Heart right ventricle (tissue), 16 donors: ENCODE measurements around the gene PTPRM. TPM values are rescaled to one million over a fixed set of nuclear protein-coding genes. Genes with fewer than 3 reads are reported as not detected.
A peak's percentile ranks its signal among the peaks of the same experiment; 100 is the strongest.

Experiments used
- ATAC-seq, 8 donors: fragments of 200-7000 bp; cut with Tn5 transposase; one replicate each; pipeline ENCODE4 v1.9.1; 2020; ENCODE audit warnings: mild to moderate bottlenecking in 8 of 8, moderate library complexity in 8 of 8, moderate number of reproducible peaks in 1 of 8
- DNase-seq, 2 donors: peaks; one replicate each; pipeline ENCODE4 v3.0.0-alpha.2; 2020
- H3K27ac ChIP-seq, 10 donors: fragments of 200-600 bp; sonication (generic) in 2 of 10; one replicate each; pipeline versions ENCODE4 v1.5.0 to v1.8.0; 2020 to 2022; ENCODE audit warnings: mild to moderate bottlenecking in 3 of 10
- H3K27me3 ChIP-seq, 7 donors: fragments of 200-600 bp; one replicate each; pipeline ENCODE4 v1.8.0; 2021 to 2022; ENCODE audit warnings: mild to moderate bottlenecking in 2 of 7
- H3K36me3 ChIP-seq, 9 donors: fragments of 200-600 bp; sonication (generic) in 1 of 9; one replicate each; pipeline versions ENCODE4 v1.5.0 to v1.8.0; 2020 to 2022; ENCODE audit warnings: mild to moderate bottlenecking in 2 of 9
- H3K4me1 ChIP-seq, 9 donors: fragments of 200-600 bp; sonication (generic) in 1 of 9; one replicate each; pipeline versions ENCODE4 v1.5.0 to v1.8.0; 2020 to 2022; ENCODE audit warnings: mild to moderate bottlenecking in 4 of 9
- H3K4me3 ChIP-seq, 10 donors: fragments of 200-600 bp; sonication (generic) in 2 of 10; one replicate each; pipeline versions ENCODE4 v1.5.0 to v1.8.0; 2020 to 2022; ENCODE audit warnings: mild to moderate bottlenecking in 7 of 10, moderate library complexity in 2 of 10
- H3K9me3 ChIP-seq, 11 donors: fragments of 200-600 bp in 10 of 11; sonication (generic) in 2 of 11; one replicate each; pipeline versions ENCODE4 v1.5.0 to v1.8.0; 2013 to 2022; ENCODE audit warnings: mild to moderate bottlenecking in 2 of 11, control low read depth in 1 of 11, moderate library complexity in 1 of 11
- CTCF ChIP-seq, 9 donors: fragments of 200-600 bp; sonication (generic) in 2 of 9; IDR thresholded peaks; one replicate each; pipeline versions ENCODE4 v1.5.0 to v1.8.0; 2021 to 2022; ENCODE audit warnings: antibody characterized with exemption in 9 of 9, mild to moderate bottlenecking in 5 of 9, moderate library complexity in 1 of 9
- WGBS, 2 donors: extraction: QIAGEN DNeasy Blood & Tissue Kit; methylation state at CpG; one replicate each; pipeline ENCODE4 v1.1.7; 2013; ENCODE audit warnings: inconsistent platforms in 1 of 2; 5-methylcytosine and 5-hydroxymethylcytosine counted together
- intact Hi-C, 10 donors: fragments of 100-400 bp; cut with DNase I; formaldehyde crosslinking; loops; one replicate each; pipeline versions ENCODE4 v1.11.1 to v1.14.2; 2022
- polyA plus RNA-seq, 2 donors: library from polyadenylated mRNA; stranded (reverse); fragments of 200-250 nt; gene quantifications; one replicate each; pipeline ENCODE4 v1.2.3, GENCODE V29; 2013
- total RNA-seq, 10 donors: library from RNA; stranded (reverse); fragmentation: NEBNext Ultra II Directional in 3 of 10; extraction: Animal tissue kit (Norgen Biotek cat#: 25700) in 3 of 10; gene quantifications; one replicate each; pipeline versions ENCODE4 v1.2.1 to v1.2.4, GENCODE V29; 2021 to 2023
- donor health status: Arrhythmogenic right ventricular cardiomyopathy.
- donor health status: ischemic (EF 13 %, LVEDD 7.1; RV severe dilation, severe dysfunction).
- donor health status: healthy with polysubstance abuse.
- donor health status: DM: no; HTN: yes; CAD: no.
- donor health status: DM: no; HTN: no; CAD: no.
- donor health status: ischemic (EF 25% LVEDD 6.9; RV normal size, moderate dysfunction).
- donor health status: ischemic (EF 25% LVEDD 5.7; RV mildly dilated, moderate dysfunction).
- donor health status: healthy.
- donor health status: DM: yes; HTN: yes; CAD: no.
- donor health status: Ischemic cardiomyopathy.
- donor health status: ischemic (EF 35%, LVEDD 5.7; RV mildly dilated, moderate dysfunction).
- donor health status: nonischemic (EF 11% LVEDD 7.7; RV severe dilation, severe dysfunction).
- donor health status: DM: yes; HTN: yes; CAD: no.
- donor health status: PGD.
- donor health status: ischemic (EF 29% LVEDD 5.4; RV normal size, mild dysfunction).
- donor health status: nonischemic (EF 23%, LVEDD 6.1; RV moderate dilation, normal function).

The PTPRM gene
- total and polyA plus RNA-seq, 12 donors, result 81.7 to 170 (median 132) TPM

GRCh38 chr18:8399138-8399537, 832.0 kb downstream of the PTPRM start:
- Histone ChIP-seq H3K36me3 (peaks cover 0 to 99% (median 32%) of the 10 kb centered on the region in 9 donors), H3K9me3 (no peaks in the 10 kb centered on the region), H3K4me1 (peaks cover 0 to 4% (median 0%) of the 10 kb centered on the region in 9 donors), H3K27me3 (no peaks in the 10 kb centered on the region), H3K4me3 (no peak overlapping the region), H3K27ac (no peak overlapping the region)
- intact Hi-C loops, result loop anchor here in 4 of 10 donors (10.0 kb wide), 3 partner anchors 46 to 1124 kb away; partner anchors contain the start of gene PTPRM (in 1 of the 4)
- WGBS, 2 donors, result 82 to 86% methylated on average over 8 of the region's 8 CpGs
- DNase-seq (no peak), ATAC-seq (no peak)
- no peak for TF ChIP-seq CTCF (IDR thresholded peaks at IDR 0.05)

- DNase-seq, result no peak
- 89 to 92% methylated on average over 17 of the region's 17 CpGs for WGBS, 2 donors
- Histone ChIP-seq H3K27me3 (no peaks in the 10 kb centered on the region), H3K4me3 (no peak overlapping the region), H3K36me3 (peaks cover 0 to 99% (median 28%) of the 10 kb centered on the region in 9 donors), H3K9me3 (no peaks in the 10 kb centered on the region), H3K4me1 (no peaks in the 10 kb centered on the region), H3K27ac (no peak overlapping the region)
- peak in 4 of 8 donors; percentile 9 to 27 (median 20) for ATAC-seq
- no peak for TF ChIP-seq CTCF (IDR thresholded peaks at IDR 0.05)
- intact Hi-C loops, result no loop called here
Measured at GRCh38 chr18:8400193-8400752, 833.2 kb downstream of the PTPRM start.

- Histone ChIP-seq H3K27ac (no peak overlapping the region), H3K36me3 (peaks cover 0 to 99% (median 25%) of the 10 kb centered on the region in 9 donors), H3K4me3 (no peak overlapping the region), H3K9me3 (no peaks in the 10 kb centered on the region), H3K27me3 (no peaks in the 10 kb centered on the region), H3K4me1 (no peaks in the 10 kb centered on the region)
- 53 to 70% methylated on average over 2 of the region's 2 CpGs for WGBS, 2 donors
- no peak for TF ChIP-seq CTCF (IDR thresholded peaks at IDR 0.05)
- intact Hi-C loops, result no loop called here
- ATAC-seq (no peak), DNase-seq (no peak)
Measured at GRCh38 chr18:8400825-8401224, 833.7 kb downstream of the PTPRM start.

GRCh38 chr18:8401606-8402005, 834.5 kb downstream of the PTPRM start:
- peaks cover 0 to 99% (median 28%) of the 10 kb centered on the region in 9 donors for H3K36me3 ChIP-seq
- no peak for TF ChIP-seq CTCF (IDR thresholded peaks at IDR 0.05)
- WGBS, 2 donors, result 92 to 94% methylated on average over 17 of the region's 17 CpGs

More at GRCh38 chr18:8401606-8402005, 834.5 kb downstream of the PTPRM start:
- Histone ChIP-seq H3K4me3 (no peak overlapping the region), H3K27me3 (no peaks in the 10 kb centered on the region), H3K9me3 (no peaks in the 10 kb centered on the region), H3K27ac (no peak overlapping the region), H3K4me1 (no peaks in the 10 kb centered on the region)
- intact Hi-C loops, result no loop called here
- ATAC-seq, result no peak
- no peak for DNase-seq
